ENCODE data around the gene PRSS27. TPM values are rescaled to one million over a fixed set of nuclear protein-coding genes. Genes with fewer than 3 reads are reported as not detected.

The PRSS27 gene
- total and polyA plus RNA-seq, 2 donors (not counting 1 experiment from before 2014, with no cell fraction given): 0.24 to 1.2 TPM

DNA sequence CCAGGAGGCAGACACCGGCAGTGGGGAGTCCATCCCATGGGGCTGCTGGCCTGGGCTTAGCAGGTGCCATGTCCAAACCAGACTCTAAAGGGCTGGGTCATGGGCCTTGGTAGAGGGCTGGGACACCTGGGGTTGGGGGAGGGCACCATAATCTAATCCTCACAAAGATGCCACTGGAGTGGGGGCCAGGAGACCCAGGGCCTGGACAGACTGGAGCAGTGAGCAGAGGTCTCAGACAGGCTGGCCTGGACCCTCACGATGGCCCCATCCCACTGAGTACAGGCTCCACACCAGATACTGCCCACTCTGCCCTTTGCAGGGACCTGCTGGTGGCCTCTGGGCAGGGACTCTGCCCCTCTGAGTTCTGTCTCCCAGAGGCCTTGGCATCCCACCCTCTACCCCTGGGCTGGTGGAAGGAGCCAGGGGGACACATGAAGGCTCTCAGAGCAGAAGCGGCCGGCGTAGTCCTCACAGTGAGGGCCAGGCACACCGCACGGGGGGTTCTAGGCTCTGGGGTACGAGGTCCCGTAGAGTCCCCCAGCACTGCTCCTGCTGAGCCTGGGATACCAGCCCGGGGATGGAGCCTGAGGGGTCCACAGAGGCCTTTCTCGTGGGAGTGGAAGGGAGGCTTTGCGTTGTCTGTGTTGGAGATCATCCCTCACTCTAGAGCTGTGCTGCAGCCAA is 22.4 kb upstream of the PRSS27 start:
- DNase-seq (ENCODE audit: low read depth in 2 of 2): no peak
- no peak overlapping the region for H3K4me2 ChIP-seq (ENCODE audit: extremely low read depth, insufficient read depth, low read length)
- no peaks in the 10 kb centered on the region for H3K4me1 ChIP-seq (ENCODE audit: control insufficient read depth, extremely low read depth, insufficient read depth, low read length)
- H2AFZ ChIP-seq (ENCODE audit: low read length): no peak overlapping the region
- H3K27me3 ChIP-seq (ENCODE audit: control insufficient read depth, insufficient read depth, low read length): no peaks in the 10 kb centered on the region
- no peak for TF ChIP-seq EZH2 (IDR thresholded peaks at IDR 0.05; ENCODE audit: low read length, missing control alignments)
- TF ChIP-seq, protein P1, sequence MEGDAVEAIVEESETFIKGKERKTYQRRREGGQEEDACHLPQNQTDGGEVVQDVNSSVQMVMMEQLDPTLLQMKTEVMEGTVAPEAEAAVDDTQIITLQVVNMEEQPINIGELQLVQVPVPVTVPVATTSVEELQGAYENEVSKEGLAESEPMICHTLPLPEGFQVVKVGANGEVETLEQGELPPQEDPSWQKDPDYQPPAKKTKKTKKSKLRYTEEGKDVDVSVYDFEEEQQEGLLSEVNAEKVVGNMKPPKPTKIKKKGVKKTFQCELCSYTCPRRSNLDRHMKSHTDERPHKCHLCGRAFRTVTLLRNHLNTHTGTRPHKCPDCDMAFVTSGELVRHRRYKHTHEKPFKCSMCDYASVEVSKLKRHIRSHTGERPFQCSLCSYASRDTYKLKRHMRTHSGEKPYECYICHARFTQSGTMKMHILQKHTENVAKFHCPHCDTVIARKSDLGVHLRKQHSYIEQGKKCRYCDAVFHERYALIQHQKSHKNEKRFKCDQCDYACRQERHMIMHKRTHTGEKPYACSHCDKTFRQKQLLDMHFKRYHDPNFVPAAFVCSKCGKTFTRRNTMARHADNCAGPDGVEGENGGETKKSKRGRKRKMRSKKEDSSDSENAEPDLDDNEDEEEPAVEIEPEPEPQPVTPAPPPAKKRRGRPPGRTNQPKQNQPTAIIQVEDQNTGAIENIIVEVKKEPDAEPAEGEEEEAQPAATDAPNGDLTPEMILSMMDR (conservative IDR thresholded peaks at IDR 0.05 in 1 of 2, IDR thresholded peaks at IDR 0.05 in 1 of 2; ENCODE audit: low read depth in 1 of 2, low read length in 2 of 2): no peak
- H3K79me2 ChIP-seq (ENCODE audit: control insufficient read depth, insufficient read depth, low read length): no peaks in the 10 kb centered on the region
- H3K27ac ChIP-seq (ENCODE audit: insufficient read depth, low read length): no peak overlapping the region
- H3K9ac ChIP-seq (ENCODE audit: insufficient read depth, low read length): no peak overlapping the region
- no peaks in the 10 kb centered on the region for H4K20me1 ChIP-seq (ENCODE audit: control insufficient read depth, extremely low read depth, insufficient read depth, low read length)
- no peaks in the 10 kb centered on the region for H3K9me3 ChIP-seq (ENCODE audit: control insufficient read depth, insufficient read depth, low read depth, low read length)
- H3K36me3 ChIP-seq (ENCODE audit: control insufficient read depth, insufficient read depth, low read length): no peaks in the 10 kb centered on the region
- no peak overlapping the region for H3K4me3 ChIP-seq (replicated peaks in 1 of 4; ENCODE audit: control extremely low read depth in 1 of 4, insufficient read depth in 1 of 4, low read depth in 3 of 4, low read length in 4 of 4)

DNA sequence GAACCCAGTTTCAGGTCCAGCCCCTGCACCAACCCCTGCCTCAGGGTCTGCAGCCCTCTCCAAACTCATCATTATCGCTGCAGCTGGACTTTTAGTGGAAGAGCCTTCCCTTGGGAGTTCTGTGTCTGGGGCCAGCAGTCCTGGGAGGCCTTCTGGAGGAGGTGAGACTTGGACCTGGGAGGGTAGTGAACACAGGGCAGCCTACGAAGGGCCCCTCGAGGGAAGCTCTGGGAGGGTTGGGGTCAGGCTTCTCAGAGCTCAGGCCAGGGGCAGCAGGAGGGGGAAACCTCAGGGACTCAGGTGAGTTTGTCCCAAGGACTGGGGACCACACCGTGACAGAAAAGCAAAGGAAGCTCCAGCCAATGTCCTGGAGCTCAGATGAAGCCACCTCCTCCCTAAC is 21.1 kb upstream of the PRSS27 start:
- H3K4me1 ChIP-seq (ENCODE audit: control insufficient read depth, extremely low read depth, insufficient read depth, low read length): no peaks in the 10 kb centered on the region
- no peaks in the 10 kb centered on the region for H3K36me3 ChIP-seq (ENCODE audit: control insufficient read depth, insufficient read depth, low read length)
- H3K27ac ChIP-seq (ENCODE audit: insufficient read depth, low read length): no peak overlapping the region
- no peaks in the 10 kb centered on the region for H3K27me3 ChIP-seq (ENCODE audit: control insufficient read depth, insufficient read depth, low read length)
- no peak overlapping the region for H2AFZ ChIP-seq (ENCODE audit: low read length)
- TF ChIP-seq, protein P1 (conservative IDR thresholded peaks at IDR 0.05 in 1 of 2, IDR thresholded peaks at IDR 0.05 in 1 of 2; ENCODE audit: low read depth in 1 of 2, low read length in 2 of 2): no peak
- TF ChIP-seq EZH2 (IDR thresholded peaks at IDR 0.05; ENCODE audit: low read length, missing control alignments): no peak
- H3K4me2 ChIP-seq (ENCODE audit: extremely low read depth, insufficient read depth, low read length): no peak overlapping the region
- no peak overlapping the region for H3K9ac ChIP-seq (ENCODE audit: insufficient read depth, low read length)
- no peaks in the 10 kb centered on the region for H3K9me3 ChIP-seq (ENCODE audit: control insufficient read depth, insufficient read depth, low read depth, low read length)
- no peaks in the 10 kb centered on the region for H3K79me2 ChIP-seq (ENCODE audit: control insufficient read depth, insufficient read depth, low read length)
- H3K4me3 ChIP-seq (replicated peaks in 1 of 4; ENCODE audit: control extremely low read depth in 1 of 4, insufficient read depth in 1 of 4, low read depth in 3 of 4, low read length in 4 of 4): no peak overlapping the region
- no peaks in the 10 kb centered on the region for H4K20me1 ChIP-seq (ENCODE audit: control insufficient read depth, extremely low read depth, insufficient read depth, low read length)
- DNase-seq (ENCODE audit: low read depth in 2 of 2): no peak

DNA sequence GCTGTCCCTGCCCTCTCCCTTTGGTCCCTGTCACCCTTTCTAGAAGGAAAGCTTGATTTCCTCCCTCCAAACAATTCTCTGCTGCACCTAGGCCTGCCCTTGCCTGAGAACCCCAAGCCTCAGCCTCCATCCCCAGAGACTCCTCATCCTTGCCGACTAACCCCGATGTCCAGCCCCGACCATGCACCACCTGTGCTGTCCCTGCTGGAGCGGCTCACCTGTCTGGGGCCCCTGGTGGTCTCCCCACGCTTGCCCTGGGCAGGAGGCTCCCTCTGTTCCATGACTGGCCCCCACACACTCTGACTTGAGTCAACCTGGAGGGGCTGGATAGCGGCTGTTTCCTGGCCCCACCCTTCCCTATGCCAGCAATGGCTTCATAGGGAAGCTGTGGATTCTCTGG is 20.5 kb upstream of the PRSS27 start:
- H3K79me2 ChIP-seq (ENCODE audit: control insufficient read depth, insufficient read depth, low read length): no peaks in the 10 kb centered on the region
- no peaks in the 10 kb centered on the region for H3K4me1 ChIP-seq (ENCODE audit: control insufficient read depth, extremely low read depth, insufficient read depth, low read length)
- TF ChIP-seq EZH2 (IDR thresholded peaks at IDR 0.05; ENCODE audit: low read length, missing control alignments): no peak
- TF ChIP-seq, protein P1 (conservative IDR thresholded peaks at IDR 0.05 in 1 of 2, IDR thresholded peaks at IDR 0.05 in 1 of 2; ENCODE audit: low read depth in 1 of 2, low read length in 2 of 2): no peak
- H3K4me3 ChIP-seq (replicated peaks in 1 of 4; ENCODE audit: control extremely low read depth in 1 of 4, insufficient read depth in 1 of 4, low read depth in 3 of 4, low read length in 4 of 4): no peak overlapping the region
- DNase-seq (ENCODE audit: low read depth in 2 of 2): no peak
- H3K4me2 ChIP-seq (ENCODE audit: extremely low read depth, insufficient read depth, low read length): no peak overlapping the region
- no peak overlapping the region for H2AFZ ChIP-seq (ENCODE audit: low read length)
- H3K27me3 ChIP-seq (ENCODE audit: control insufficient read depth, insufficient read depth, low read length): no peaks in the 10 kb centered on the region
- H3K36me3 ChIP-seq (ENCODE audit: control insufficient read depth, insufficient read depth, low read length): no peaks in the 10 kb centered on the region
- no peaks in the 10 kb centered on the region for H3K9me3 ChIP-seq (ENCODE audit: control insufficient read depth, insufficient read depth, low read depth, low read length)
- no peak overlapping the region for H3K27ac ChIP-seq (ENCODE audit: insufficient read depth, low read length)
- no peak overlapping the region for H3K9ac ChIP-seq (ENCODE audit: insufficient read depth, low read length)
- no peaks in the 10 kb centered on the region for H4K20me1 ChIP-seq (ENCODE audit: control insufficient read depth, extremely low read depth, insufficient read depth, low read length)
